ENCODE results near the gene CNDP1. TPM values are rescaled to one million over a fixed set of nuclear protein-coding genes. Genes with fewer than 3 reads are reported as not detected.

CNDP1 gene
- total RNA-seq, 1 donor from 2014 or later, result not detected

GRCh38 chr18:74617486-74617885 is 83.2 kb downstream of the CNDP1 start:
- H4K20me1 ChIP-seq (ENCODE audit: low read depth), result no peaks in the 10 kb centered on the region
- H3K4me1 ChIP-seq, result no peaks in the 10 kb centered on the region
- no peaks in the 10 kb centered on the region for H3K27me3 Mint-ChIP-seq (ENCODE audit: insufficient read depth, low read depth)
- peaks cover 6% of the 10 kb centered on the region for H3F3A ChIP-seq (ENCODE audit: low read depth)
- no peaks in the 10 kb centered on the region for H3K9me3 Mint-ChIP-seq
- H3K9ac ChIP-seq, result no peak overlapping the region
- TF ChIP-seq CTCF (IDR thresholded peaks at IDR 0.05) (no peak), EZH2phosphoT487 (IDR thresholded peaks at IDR 0.05) (no peak), EZH2 (IDR thresholded peaks at IDR 0.05) (no peak)
- no peaks in the 10 kb centered on the region for H3K27me3 ChIP-seq
- H3K27ac Mint-ChIP-seq, result no peak overlapping the region
- no peaks in the 10 kb centered on the region for H3K36me3 Mint-ChIP-seq
- no peaks in the 10 kb centered on the region for H3K4me1 Mint-ChIP-seq
- no peak overlapping the region for H3K4me3 ChIP-seq
- H3K27ac ChIP-seq, result no peak overlapping the region
- no peak overlapping the region for H2AFZ ChIP-seq (replicated peaks)
- H3K79me2 ChIP-seq (ENCODE audit: low read depth), result peaks cover 4% of the 10 kb centered on the region
- H3K36me3 ChIP-seq, result no peaks in the 10 kb centered on the region
- H3K4me2 ChIP-seq, result no peak overlapping the region
- H3K9me3 ChIP-seq (ENCODE audit: low read depth), result no peaks in the 10 kb centered on the region
- H3K4me3 Mint-ChIP-seq, result no peak overlapping the region
- no peak for DNase-seq (ENCODE audit: low spot score)

GRCh38 chr18:74622072-74622471 is 87.8 kb downstream of the CNDP1 start:
- H3K27ac ChIP-seq, result no peak overlapping the region
- H3K9me3 Mint-ChIP-seq, result no peaks in the 10 kb centered on the region
- no peak overlapping the region for H3K4me3 ChIP-seq
- TF ChIP-seq EZH2phosphoT487 (IDR thresholded peaks at IDR 0.05) (no peak), EZH2 (IDR thresholded peaks at IDR 0.05) (no peak), CTCF (IDR thresholded peaks at IDR 0.05) (no peak)
- H3K27me3 ChIP-seq, result no peaks in the 10 kb centered on the region
- H3K36me3 Mint-ChIP-seq, result no peaks in the 10 kb centered on the region
- H2AFZ ChIP-seq (replicated peaks), result no peak overlapping the region
- H3K36me3 ChIP-seq, result no peaks in the 10 kb centered on the region
- H3K4me3 Mint-ChIP-seq, result no peak overlapping the region
- no peak for DNase-seq (ENCODE audit: low spot score)
- peaks cover 1% of the 10 kb centered on the region for H3K79me2 ChIP-seq (ENCODE audit: low read depth)
- H3F3A ChIP-seq (ENCODE audit: low read depth), result no peaks in the 10 kb centered on the region
- H3K9me3 ChIP-seq (ENCODE audit: low read depth), result no peaks in the 10 kb centered on the region
- no peaks in the 10 kb centered on the region for H4K20me1 ChIP-seq (ENCODE audit: low read depth)
- H3K4me1 Mint-ChIP-seq, result no peaks in the 10 kb centered on the region
- no peak overlapping the region for H3K27ac Mint-ChIP-seq
- H3K4me2 ChIP-seq, result no peak overlapping the region
- no peaks in the 10 kb centered on the region for H3K27me3 Mint-ChIP-seq (ENCODE audit: insufficient read depth, low read depth)
- no peaks in the 10 kb centered on the region for H3K4me1 ChIP-seq
- no peak overlapping the region for H3K9ac ChIP-seq

- Mint-ChIP-seq H3K27ac (no peak overlapping the region), H3K9me3 (no peaks in the 10 kb centered on the region), H3K36me3 (no peaks in the 10 kb centered on the region), H3K4me3 (no peak overlapping the region), H3K4me1 (no peaks in the 10 kb centered on the region), H3K27me3 (ENCODE audit: insufficient read depth, low read depth) (no peaks in the 10 kb centered on the region)
- peak; percentile 27 for DNase-seq (ENCODE audit: low spot score)
- Histone ChIP-seq H3F3A (ENCODE audit: low read depth) (no peaks in the 10 kb centered on the region), H3K4me2 (no peak overlapping the region), H3K9me3 (ENCODE audit: low read depth) (no peaks in the 10 kb centered on the region), H3K36me3 (no peaks in the 10 kb centered on the region), H3K79me2 (ENCODE audit: low read depth) (peaks cover 1% of the 10 kb centered on the region), H3K27ac (no peak overlapping the region), H2AFZ (replicated peaks) (no peak overlapping the region), H3K27me3 (no peaks in the 10 kb centered on the region), H3K9ac (no peak overlapping the region), H3K4me3 (no peak overlapping the region), H3K4me1 (no peaks in the 10 kb centered on the region), H4K20me1 (ENCODE audit: low read depth) (no peaks in the 10 kb centered on the region)
- TF ChIP-seq EZH2phosphoT487 (IDR thresholded peaks at IDR 0.05) (no peak), CTCF (IDR thresholded peaks at IDR 0.05) (peak; percentile 66), EZH2 (IDR thresholded peaks at IDR 0.05) (no peak)
These were observed 88.9 kb downstream of the CNDP1 start for GRCh38 chr18:74623047-74623816.
